NCI-H187 treated with DMSO at 0.1 percent for 48 hours (cell line): Measurements from ENCODE around the gene SLFN12L.

Experiments used
- DNase-seq: peaks from one replicate; lab custom pipeline; 2025; lab: John Stamatoyannopoulos, UW

SLFN12L gene

GRCh38 chr17:35432176-35433074 is 105.1 kb downstream of the SLFN12L start, which contains the start of gene SLFN12:
Gene SLFN12 (minus strand): TSS chr17:35432500. CDS start chr17:35423028, 9,472 bp downstream.
- no peak for DNase-seq

- DNase-seq = no peak
Observed at GRCh38 chr17:35429702-35430101, 107.8 kb downstream of the SLFN12L start.

- no peak for DNase-seq
Observed at GRCh38 chr17:35428229-35428628, 109.2 kb downstream of the SLFN12L start.

GRCh38 chr17:35423761-35424160 is 113.7 kb downstream of the SLFN12L start:
- DNase-seq = no peak
